ENCODE measurements around the gene AP3S2.

The AP3S2 gene

GRCh38 chr15:89903015-89903857, 9.4 kb upstream of the AP3S2 start:
- H3K79me2 ChIP-seq (ENCODE audit: insufficient read depth, low read depth) = no peaks in the 10 kb centered on the region
- no peak overlapping the region for H3K9ac ChIP-seq
- no peak overlapping the region for H3K4me2 ChIP-seq
- H4K20me1 ChIP-seq (ENCODE audit: insufficient read depth) = no peaks in the 10 kb centered on the region
- no peak for TF ChIP-seq CTCF (conservative IDR thresholded peaks at IDR 0.05; ENCODE audit: low read depth, low read length)
- no peak overlapping the region for H3K27ac ChIP-seq
- H3K27me3 ChIP-seq (ENCODE audit: insufficient read depth, low read depth) = no peaks in the 10 kb centered on the region
- H2AFZ ChIP-seq (ENCODE audit: low read depth) = no peak overlapping the region
- no peaks in the 10 kb centered on the region for H3K36me3 ChIP-seq (ENCODE audit: insufficient read depth)
- peaks cover 8% of the 10 kb centered on the region for H3K4me1 ChIP-seq (ENCODE audit: low read depth, poor library complexity, severe bottlenecking)
- H3K4me3 ChIP-seq (IDR thresholded peaks at IDR 0.05; ENCODE audit: insufficient read depth, low read depth, low read length) = no peak overlapping the region

GRCh38 chr15:89900849-89901248, 7.1 kb upstream of the AP3S2 start:
- Histone ChIP-seq H3K4me3 (IDR thresholded peaks at IDR 0.05; ENCODE audit: insufficient read depth, low read depth, low read length) (no peak overlapping the region), H3K9ac (no peak overlapping the region), H3K36me3 (ENCODE audit: insufficient read depth) (no peaks in the 10 kb centered on the region), H3K4me2 (no peak overlapping the region), H3K79me2 (ENCODE audit: insufficient read depth, low read depth) (no peaks in the 10 kb centered on the region), H4K20me1 (ENCODE audit: insufficient read depth) (no peaks in the 10 kb centered on the region), H2AFZ (ENCODE audit: low read depth) (no peak overlapping the region), H3K4me1 (ENCODE audit: low read depth, poor library complexity, severe bottlenecking) (peaks cover 10% of the 10 kb centered on the region), H3K27me3 (ENCODE audit: insufficient read depth, low read depth) (no peaks in the 10 kb centered on the region), H3K27ac (no peak overlapping the region)
- no peak for TF ChIP-seq CTCF (conservative IDR thresholded peaks at IDR 0.05; ENCODE audit: low read depth, low read length)

- Histone ChIP-seq H3K4me3 (IDR thresholded peaks at IDR 0.05; ENCODE audit: insufficient read depth, low read depth, low read length) (no peak overlapping the region), H3K36me3 (ENCODE audit: insufficient read depth) (no peaks in the 10 kb centered on the region), H3K79me2 (ENCODE audit: insufficient read depth, low read depth) (no peaks in the 10 kb centered on the region), H4K20me1 (ENCODE audit: insufficient read depth) (no peaks in the 10 kb centered on the region), H3K27ac (no peak overlapping the region), H3K9ac (no peak overlapping the region), H3K4me1 (ENCODE audit: low read depth, poor library complexity, severe bottlenecking) (peaks cover 11% of the 10 kb centered on the region), H2AFZ (ENCODE audit: low read depth) (no peak overlapping the region), H3K4me2 (no peak overlapping the region), H3K27me3 (ENCODE audit: insufficient read depth, low read depth) (no peaks in the 10 kb centered on the region)
- no peak for TF ChIP-seq CTCF (conservative IDR thresholded peaks at IDR 0.05; ENCODE audit: low read depth, low read length)
These were observed 6.3 kb upstream of the AP3S2 start for GRCh38 chr15:89899951-89900567.

- Histone ChIP-seq H3K36me3 (ENCODE audit: insufficient read depth) (no peaks in the 10 kb centered on the region), H3K4me1 (ENCODE audit: low read depth, poor library complexity, severe bottlenecking) (peaks cover 13% of the 10 kb centered on the region), H3K9ac (no peak overlapping the region), H3K4me2 (no peak overlapping the region), H2AFZ (ENCODE audit: low read depth) (no peak overlapping the region), H3K27me3 (ENCODE audit: insufficient read depth, low read depth) (no peaks in the 10 kb centered on the region), H3K79me2 (ENCODE audit: insufficient read depth, low read depth) (no peaks in the 10 kb centered on the region), H3K4me3 (IDR thresholded peaks at IDR 0.05; ENCODE audit: insufficient read depth, low read depth, low read length) (no peak overlapping the region), H4K20me1 (ENCODE audit: insufficient read depth) (no peaks in the 10 kb centered on the region), H3K27ac (no peak overlapping the region)
- no peak for TF ChIP-seq CTCF (conservative IDR thresholded peaks at IDR 0.05; ENCODE audit: low read depth, low read length)
These were observed 5.6 kb upstream of the AP3S2 start for GRCh38 chr15:89899295-89899945.
